HFFc6 (cell line): Measurements from ENCODE around the gene MDFI. TPM values are rescaled to one million over a fixed set of nuclear protein-coding genes. Genes with fewer than 3 reads are reported as not detected.

Experiments
- DNase-seq: peaks from one replicate; pipeline ENCODE4 v3.0.0-alpha.2; 2018
- H3K27ac Mint-ChIP-seq: 2 replicates; pipeline ENCODE4 v1.8.0; 2020; ENCODE audit warnings: mild to moderate bottlenecking, mixed read lengths
- H3K27me3 Mint-ChIP-seq: 2 replicates; pipeline ENCODE4 v1.8.0; 2021; ENCODE audit warnings: mild to moderate bottlenecking, moderate library complexity, mixed read lengths; ENCODE audit not compliant: insufficient read depth
- H3K36me3 Mint-ChIP-seq: 2 replicates; pipeline ENCODE4 v1.8.0; 2021; ENCODE audit warnings: low read depth, mixed read lengths
- H3K4me1 Mint-ChIP-seq: 2 replicates; pipeline ENCODE4 v1.8.0; 2020; ENCODE audit warnings: low read depth, mixed read lengths
- H3K4me3 Mint-ChIP-seq: 2 replicates; pipeline ENCODE4 v1.8.0; 2020; ENCODE audit warnings: mild to moderate bottlenecking, moderate library complexity, mixed read lengths
- H3K9me3 Mint-ChIP-seq: 2 replicates; pipeline ENCODE4 v1.8.0; 2020; ENCODE audit warnings: mild to moderate bottlenecking, mixed read lengths
- CTCF ChIP-seq: fragments of 200-600 bp; sonication (generic); IDR thresholded peaks from 2 replicates; pipeline ENCODE4 v1.5.0; 2021; ENCODE audit warnings: antibody characterized with exemption, mild to moderate bottlenecking
- total RNA-seq, 6 experiments: library from RNA; stranded (reverse); fragmentation: NEBNext Ultra II Directional; extraction: Animal tissue kit (Norgen Biotek cat#: 25700); gene quantifications; 2 replicates in 1 of 6; 3 replicates in 5 of 6; pipeline ENCODE4 v1.2.3, GENCODE V29; 2021

The MDFI gene
- total RNA-seq, 6 experiments from 2014 or later, result 0.38 to 0.96 TPM; not detected in 4

GRCh38 chr6:41599015-41599851 lies 39.0 kb upstream of the MDFI start:
- Mint-ChIP-seq H3K36me3 (no peaks in the 10 kb centered on the region), H3K9me3 (no peaks in the 10 kb centered on the region)

GRCh38 chr6:41599852-41600445 lies 38.3 kb upstream of the MDFI start:
- Mint-ChIP-seq H3K27me3 (no peaks in the 10 kb centered on the region; the same call in 1 of the 2 replicates), H3K4me1 (peaks cover 10% of the 10 kb centered on the region), H3K9me3 (no peaks in the 10 kb centered on the region), H3K27ac (no peak overlapping the region), H3K4me3 (no peak overlapping the region), H3K36me3 (no peaks in the 10 kb centered on the region)
- DNase-seq, result no peak
- no peak for TF ChIP-seq CTCF

More at GRCh38 chr6:41599015-41599851, 39.0 kb upstream of the MDFI start:
- no peak overlapping the region for H3K4me3 Mint-ChIP-seq
- H3K4me1 Mint-ChIP-seq, result peaks cover 17% of the 10 kb centered on the region
- no peaks in the 10 kb centered on the region; the same call in 1 of the 2 replicates for H3K27me3 Mint-ChIP-seq
- no peak overlapping the region for H3K27ac Mint-ChIP-seq
- no peak for DNase-seq
- no peak; the same call in 1 of the 2 replicates for TF ChIP-seq CTCF

DNA sequence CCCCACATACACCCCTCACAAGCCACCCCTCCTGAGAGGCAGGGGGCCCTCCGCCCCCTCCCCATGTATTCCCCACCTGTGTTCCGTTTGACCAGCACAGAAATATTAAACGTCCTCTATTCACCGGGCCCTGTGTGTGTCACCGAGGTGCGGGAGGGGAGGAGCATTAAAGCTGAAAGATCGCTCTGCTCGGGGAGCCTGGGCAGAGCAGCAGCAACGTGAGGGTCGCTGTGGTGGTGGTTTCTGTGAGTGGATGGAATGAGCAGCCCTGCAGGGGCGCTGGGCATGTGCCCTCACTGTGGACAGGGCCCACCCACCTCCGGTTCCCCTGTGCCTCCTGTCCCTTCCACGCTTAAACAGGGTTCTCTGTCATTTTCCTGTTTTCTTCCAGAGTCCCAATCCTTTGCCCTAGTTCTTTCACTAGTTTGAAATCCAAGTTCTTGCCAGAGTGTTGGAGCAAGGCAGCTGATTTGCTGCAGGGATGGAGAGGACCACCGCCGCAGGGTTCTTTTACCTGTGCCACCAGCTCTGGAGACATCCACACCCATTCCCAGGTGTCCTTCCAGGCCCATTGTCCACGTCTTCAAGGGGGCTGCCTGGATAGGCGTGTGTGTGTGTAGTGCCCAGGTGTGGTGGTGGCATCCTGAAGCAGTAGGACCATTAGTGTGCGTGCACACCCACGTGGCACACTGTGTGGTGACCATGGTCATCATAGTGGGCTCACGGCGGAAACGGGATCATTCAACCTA lies 37.6 kb upstream of the MDFI start:
- Mint-ChIP-seq H3K4me3 (no peak overlapping the region), H3K9me3 (no peaks in the 10 kb centered on the region), H3K36me3 (no peaks in the 10 kb centered on the region), H3K27ac (no peak overlapping the region), H3K4me1 (peaks cover 7% of the 10 kb centered on the region), H3K27me3 (no peaks in the 10 kb centered on the region; the same call in 1 of the 2 replicates)
- no peak for DNase-seq
- no peak for TF ChIP-seq CTCF

DNA sequence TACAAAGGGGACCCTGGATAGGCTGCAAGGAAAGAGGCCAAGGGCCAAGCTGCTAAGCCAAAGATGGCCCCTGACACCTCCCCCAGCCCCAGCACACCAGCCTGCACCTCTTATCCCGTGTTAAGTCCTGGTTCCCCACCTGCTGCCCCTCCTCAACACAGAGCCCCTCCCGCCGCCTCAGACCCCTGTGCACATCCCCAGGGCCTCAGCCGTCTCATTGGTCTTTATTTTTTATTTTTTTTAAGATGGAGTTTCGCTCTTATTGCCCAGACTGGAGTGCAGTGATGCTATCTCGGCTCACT lies 37.1 kb upstream of the MDFI start:
- H3K27ac Mint-ChIP-seq, result no peak overlapping the region
- no peaks in the 10 kb centered on the region for H3K9me3 Mint-ChIP-seq
- H3K36me3 Mint-ChIP-seq, result no peaks in the 10 kb centered on the region
- no peak for TF ChIP-seq CTCF
- H3K27me3 Mint-ChIP-seq, result peaks cover 1% of the 10 kb centered on the region; the same call in 1 of the 2 replicates
- no peak overlapping the region for H3K4me3 Mint-ChIP-seq
- DNase-seq, result no peak
- peaks cover 7% of the 10 kb centered on the region for H3K4me1 Mint-ChIP-seq

- peak overlapping the region; percentile 60; the same call in 1 of the 2 replicates for H3K4me3 Mint-ChIP-seq
- H3K27me3 Mint-ChIP-seq, result peaks cover 2% of the 10 kb centered on the region
- peak overlapping the region; percentile 36; the same call in 1 of the 2 replicates for H3K27ac Mint-ChIP-seq
- TF ChIP-seq CTCF, result no peak
- no peak for DNase-seq
- H3K9me3 Mint-ChIP-seq, result no peaks in the 10 kb centered on the region
- no peaks in the 10 kb centered on the region for H3K36me3 Mint-ChIP-seq
- H3K4me1 Mint-ChIP-seq, result peaks cover 7% of the 10 kb centered on the region
Observed at GRCh38 chr6:41602422-41602743, 35.9 kb upstream of the MDFI start.
